Lower lobe of right lung (tissue), 2 donors: ENCODE results near the gene COPS7A. TPM values are rescaled to one million over a fixed set of nuclear protein-coding genes. Genes with fewer than 3 reads are reported as not detected.

Experiments used
- ATAC-seq, 2 donors: fragments of 200-7000 bp; cut with Tn5 transposase; one replicate each; pipeline ENCODE4 v1.9.1; 2020 to 2022; ENCODE audit warnings: mild to moderate bottlenecking in 2 of 2, moderate library complexity in 2 of 2
- DNase-seq: peaks from one replicate; pipeline ENCODE4 v3.0.0-alpha.2; 2020
- H3K27ac ChIP-seq: fragments of 200-600 bp; one replicate; pipeline ENCODE4 v1.8.0; 2022
- H3K27me3 ChIP-seq: fragments of 200-600 bp; one replicate; pipeline ENCODE4 v1.8.0; 2022; ENCODE audit warnings: low read depth
- H3K36me3 ChIP-seq: fragments of 200-600 bp; one replicate; pipeline ENCODE4 v1.8.0; 2022; ENCODE audit warnings: mild to moderate bottlenecking
- H3K4me1 ChIP-seq: fragments of 200-600 bp; one replicate; pipeline ENCODE4 v1.8.0; 2022
- H3K4me3 ChIP-seq: fragments of 200-600 bp; one replicate; pipeline ENCODE4 v1.8.0; 2022; ENCODE audit warnings: mild to moderate bottlenecking
- H3K9me3 ChIP-seq: fragments of 200-600 bp; one replicate; pipeline ENCODE4 v1.8.0; 2022
- CTCF ChIP-seq: fragments of 200-600 bp; IDR thresholded peaks from one replicate; pipeline ENCODE4 v1.8.0; 2022; ENCODE audit warnings: antibody characterized with exemption, mild to moderate bottlenecking
- intact Hi-C: fragments of 100-400 bp; cut with DNase I; formaldehyde crosslinking; loops from one replicate; pipeline ENCODE4 v1.11.0; 2022
- total RNA-seq: library from RNA; stranded (reverse); fragmentation: NEBNext Ultra II Directional; extraction: Animal tissue kit (Norgen Biotek cat#: 25700); gene quantifications from one replicate; pipeline ENCODE4 v1.2.1, GENCODE V29; 2021
- donor health status: DM: no; HTN: yes; CAD: no; lungs with severe emphysema.

COPS7A gene
- total RNA-seq, 1 donor from 2014 or later = 55.1 TPM

- Histone ChIP-seq H3K4me1 (peaks cover 18% of the 10 kb centered on the region), H3K36me3 (no peaks in the 10 kb centered on the region), H3K4me3 (no peak overlapping the region), H3K27ac (no peak overlapping the region), H3K9me3 (no peaks in the 10 kb centered on the region), H3K27me3 (peaks cover 32% of the 10 kb centered on the region)
- no peak for TF ChIP-seq CTCF
- ATAC-seq = peak in 1 of 2 donors; percentile 3
- DNase-seq = no peak
- intact Hi-C loops = no loop called here
These were observed 28.4 kb upstream of the COPS7A start for GRCh38 chr12:6695313-6696045.

GRCh38 chr12:6696690-6697583 lies 26.9 kb upstream of the COPS7A start:
- TF ChIP-seq CTCF = no peak
- intact Hi-C loops = no loop called here
- H3K4me3 ChIP-seq = no peak overlapping the region
- peaks cover 12% of the 10 kb centered on the region for H3K4me1 ChIP-seq
- H3K27me3 ChIP-seq = peaks cover 46% of the 10 kb centered on the region
- DNase-seq (no peak), ATAC-seq (no peak)
- H3K27ac ChIP-seq = no peak overlapping the region
- no peaks in the 10 kb centered on the region for H3K9me3 ChIP-seq
- no peaks in the 10 kb centered on the region for H3K36me3 ChIP-seq

GRCh38 chr12:6697584-6698351 lies 26.1 kb upstream of the COPS7A start:
- no peaks in the 10 kb centered on the region for H3K9me3 ChIP-seq
- ATAC-seq = no peak
- TF ChIP-seq CTCF = peak; percentile 25
- H3K27ac ChIP-seq = no peak overlapping the region
- peaks cover 54% of the 10 kb centered on the region for H3K27me3 ChIP-seq
- no peak for DNase-seq
- no peaks in the 10 kb centered on the region for H3K36me3 ChIP-seq
- intact Hi-C loops = no loop called here
- H3K4me3 ChIP-seq = no peak overlapping the region
- H3K4me1 ChIP-seq = peaks cover 11% of the 10 kb centered on the region

- H3K36me3 ChIP-seq = no peaks in the 10 kb centered on the region
- DNase-seq (no peak), ATAC-seq (no peak)
- peaks cover 61% of the 10 kb centered on the region for H3K27me3 ChIP-seq
- intact Hi-C loops = no loop called here
- H3K27ac ChIP-seq = no peak overlapping the region
- peaks cover 11% of the 10 kb centered on the region for H3K4me1 ChIP-seq
- no peaks in the 10 kb centered on the region for H3K9me3 ChIP-seq
- H3K4me3 ChIP-seq = no peak overlapping the region
- no peak for TF ChIP-seq CTCF
These were observed 25.3 kb upstream of the COPS7A start for GRCh38 chr12:6698352-6699046.
